ENCODE results near the gene GALNT17. TPM values are rescaled to one million over a fixed set of nuclear protein-coding genes. Genes with fewer than 3 reads are reported as not detected.

Gene GALNT17
- total and polyA plus RNA-seq, 2 experiments from 2014 or later, result 11.1 to 65.6 TPM

GRCh38 chr7:71454981-71455380, 323.0 kb downstream of the GALNT17 start:
- no peak overlapping the region for H3K4me3 Mint-ChIP-seq
- DNase-seq (ENCODE audit: low spot score) (peak; percentile 28), ATAC-seq (no peak)
- no peak overlapping the region for H3K27ac Mint-ChIP-seq
- no peaks in the 10 kb centered on the region for H3K27me3 ChIP-seq (ENCODE audit: insufficient read depth)
- peaks cover 26% of the 10 kb centered on the region for H3F3A ChIP-seq (replicated peaks; ENCODE audit: low read depth)
- H3K79me2 ChIP-seq (replicated peaks; ENCODE audit: insufficient read depth), result peaks cover 6% of the 10 kb centered on the region; the same call in 1 of the 2 replicates
- H3K4me3 ChIP-seq, result no peak overlapping the region
- no peaks in the 10 kb centered on the region for H4K20me1 ChIP-seq (replicated peaks; ENCODE audit: insufficient read depth)
- no peak overlapping the region for H3K27ac ChIP-seq (ENCODE audit: low read depth)
- H3K4me2 ChIP-seq, result no peak overlapping the region
- H2AFZ ChIP-seq, result no peak overlapping the region
- H3K36me3 Mint-ChIP-seq (ENCODE audit: low read depth), result peaks cover 29% of the 10 kb centered on the region
- peaks cover 10% of the 10 kb centered on the region for H3K27me3 Mint-ChIP-seq (ENCODE audit: insufficient read depth, low read depth, poor library complexity)
- 0 out of 2 replicates have a peak, but pooled peaks cover 12% of the 10 kb centered on the region for H3K9me2 ChIP-seq (ENCODE audit: insufficient read depth)
- TF ChIP-seq NANOG (IDR thresholded peaks at IDR 0.05; ENCODE audit: borderline replicate concordance), result no peak
- TF ChIP-seq, protein P1, sequence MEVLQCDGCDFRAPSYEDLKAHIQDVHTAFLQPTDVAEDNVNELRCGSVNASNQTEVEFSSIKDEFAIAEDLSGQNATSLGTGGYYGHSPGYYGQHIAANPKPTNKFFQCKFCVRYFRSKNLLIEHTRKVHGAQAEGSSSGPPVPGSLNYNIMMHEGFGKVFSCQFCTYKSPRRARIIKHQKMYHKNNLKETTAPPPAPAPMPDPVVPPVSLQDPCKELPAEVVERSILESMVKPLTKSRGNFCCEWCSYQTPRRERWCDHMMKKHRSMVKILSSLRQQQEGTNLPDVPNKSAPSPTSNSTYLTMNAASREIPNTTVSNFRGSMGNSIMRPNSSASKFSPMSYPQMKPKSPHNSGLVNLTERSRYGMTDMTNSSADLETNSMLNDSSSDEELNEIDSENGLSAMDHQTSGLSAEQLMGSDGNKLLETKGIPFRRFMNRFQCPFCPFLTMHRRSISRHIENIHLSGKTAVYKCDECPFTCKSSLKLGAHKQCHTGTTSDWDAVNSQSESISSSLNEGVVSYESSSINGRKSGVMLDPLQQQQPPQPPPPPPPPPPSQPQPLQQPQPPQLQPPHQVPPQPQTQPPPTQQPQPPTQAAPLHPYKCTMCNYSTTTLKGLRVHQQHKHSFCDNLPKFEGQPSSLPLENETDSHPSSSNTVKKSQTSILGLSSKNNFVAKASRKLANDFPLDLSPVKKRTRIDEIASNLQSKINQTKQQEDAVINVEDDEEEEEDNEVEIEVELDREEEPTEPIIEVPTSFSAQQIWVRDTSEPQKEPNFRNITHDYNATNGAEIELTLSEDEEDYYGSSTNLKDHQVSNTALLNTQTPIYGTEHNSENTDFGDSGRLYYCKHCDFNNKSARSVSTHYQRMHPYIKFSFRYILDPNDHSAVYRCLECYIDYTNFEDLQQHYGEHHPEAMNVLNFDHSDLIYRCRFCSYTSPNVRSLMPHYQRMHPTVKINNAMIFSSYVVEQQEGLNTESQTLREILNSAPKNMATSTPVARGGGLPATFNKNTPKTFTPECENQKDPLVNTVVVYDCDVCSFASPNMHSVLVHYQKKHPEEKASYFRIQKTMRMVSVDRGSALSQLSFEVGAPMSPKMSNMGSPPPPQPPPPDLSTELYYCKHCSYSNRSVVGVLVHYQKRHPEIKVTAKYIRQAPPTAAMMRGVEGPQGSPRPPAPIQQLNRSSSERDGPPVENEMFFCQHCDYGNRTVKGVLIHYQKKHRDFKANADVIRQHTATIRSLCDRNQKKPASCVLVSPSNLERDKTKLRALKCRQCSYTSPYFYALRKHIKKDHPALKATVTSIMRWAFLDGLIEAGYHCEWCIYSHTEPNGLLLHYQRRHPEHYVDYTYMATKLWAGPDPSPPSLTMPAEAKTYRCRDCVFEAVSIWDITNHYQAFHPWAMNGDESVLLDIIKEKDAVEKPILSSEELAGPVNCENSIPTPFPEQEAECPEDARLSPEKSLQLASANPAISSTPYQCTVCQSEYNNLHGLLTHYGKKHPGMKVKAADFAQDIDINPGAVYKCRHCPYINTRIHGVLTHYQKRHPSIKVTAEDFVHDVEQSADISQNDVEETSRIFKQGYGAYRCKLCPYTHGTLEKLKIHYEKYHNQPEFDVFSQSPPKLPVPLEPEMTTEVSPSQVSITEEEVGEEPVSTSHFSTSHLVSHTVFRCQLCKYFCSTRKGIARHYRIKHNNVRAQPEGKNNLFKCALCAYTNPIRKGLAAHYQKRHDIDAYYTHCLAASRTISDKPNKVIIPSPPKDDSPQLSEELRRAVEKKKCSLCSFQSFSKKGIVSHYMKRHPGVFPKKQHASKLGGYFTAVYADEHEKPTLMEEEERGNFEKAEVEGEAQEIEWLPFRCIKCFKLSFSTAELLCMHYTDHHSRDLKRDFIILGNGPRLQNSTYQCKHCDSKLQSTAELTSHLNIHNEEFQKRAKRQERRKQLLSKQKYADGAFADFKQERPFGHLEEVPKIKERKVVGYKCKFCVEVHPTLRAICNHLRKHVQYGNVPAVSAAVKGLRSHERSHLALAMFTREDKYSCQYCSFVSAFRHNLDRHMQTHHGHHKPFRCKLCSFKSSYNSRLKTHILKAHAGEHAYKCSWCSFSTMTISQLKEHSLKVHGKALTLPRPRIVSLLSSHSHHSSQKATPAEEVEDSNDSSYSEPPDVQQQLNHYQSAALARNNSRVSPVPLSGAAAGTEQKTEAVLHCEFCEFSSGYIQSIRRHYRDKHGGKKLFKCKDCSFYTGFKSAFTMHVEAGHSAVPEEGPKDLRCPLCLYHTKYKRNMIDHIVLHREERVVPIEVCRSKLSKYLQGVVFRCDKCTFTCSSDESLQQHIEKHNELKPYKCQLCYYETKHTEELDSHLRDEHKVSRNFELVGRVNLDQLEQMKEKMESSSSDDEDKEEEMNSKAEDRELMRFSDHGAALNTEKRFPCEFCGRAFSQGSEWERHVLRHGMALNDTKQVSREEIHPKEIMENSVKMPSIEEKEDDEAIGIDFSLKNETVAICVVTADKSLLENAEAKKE (CRISPR knock-in tag; IDR thresholded peaks at IDR 0.05), result no peak
- TF ChIP-seq REST (IDR thresholded peaks at IDR 0.05; ENCODE audit: unreplicated experiment), result no peak
- TF ChIP-seq EZH2phosphoT487 (IDR thresholded peaks at IDR 0.05; ENCODE audit: unreplicated experiment), result no peak
- no peak for TF ChIP-seq CREB1 (CRISPR knock-in tag; IDR thresholded peaks at IDR 0.05; ENCODE audit: low read depth)
- TF ChIP-seq, protein P2, sequence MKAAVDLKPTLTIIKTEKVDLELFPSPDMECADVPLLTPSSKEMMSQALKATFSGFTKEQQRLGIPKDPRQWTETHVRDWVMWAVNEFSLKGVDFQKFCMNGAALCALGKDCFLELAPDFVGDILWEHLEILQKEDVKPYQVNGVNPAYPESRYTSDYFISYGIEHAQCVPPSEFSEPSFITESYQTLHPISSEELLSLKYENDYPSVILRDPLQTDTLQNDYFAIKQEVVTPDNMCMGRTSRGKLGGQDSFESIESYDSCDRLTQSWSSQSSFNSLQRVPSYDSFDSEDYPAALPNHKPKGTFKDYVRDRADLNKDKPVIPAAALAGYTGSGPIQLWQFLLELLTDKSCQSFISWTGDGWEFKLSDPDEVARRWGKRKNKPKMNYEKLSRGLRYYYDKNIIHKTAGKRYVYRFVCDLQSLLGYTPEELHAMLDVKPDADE (IDR thresholded peaks at IDR 0.05), result no peak
- TF ChIP-seq ZNF331 (CRISPR knock-in tag; IDR thresholded peaks at IDR 0.05; ENCODE audit: low read depth), result no peak
- no peak for TF ChIP-seq STAT1 (IDR thresholded peaks at IDR 0.05; ENCODE audit: unreplicated experiment)
- TF ChIP-seq EZH2 (IDR thresholded peaks at IDR 0.05; ENCODE audit: low read depth, unreplicated experiment), result no peak
- no peak for TF ChIP-seq ZNF114 (CRISPR knock-in tag; IDR thresholded peaks at IDR 0.05)
- no peak for TF ChIP-seq POLR2AphosphoS5 (IDR thresholded peaks at IDR 0.05; ENCODE audit: low read depth)
- TF ChIP-seq, protein P3, sequence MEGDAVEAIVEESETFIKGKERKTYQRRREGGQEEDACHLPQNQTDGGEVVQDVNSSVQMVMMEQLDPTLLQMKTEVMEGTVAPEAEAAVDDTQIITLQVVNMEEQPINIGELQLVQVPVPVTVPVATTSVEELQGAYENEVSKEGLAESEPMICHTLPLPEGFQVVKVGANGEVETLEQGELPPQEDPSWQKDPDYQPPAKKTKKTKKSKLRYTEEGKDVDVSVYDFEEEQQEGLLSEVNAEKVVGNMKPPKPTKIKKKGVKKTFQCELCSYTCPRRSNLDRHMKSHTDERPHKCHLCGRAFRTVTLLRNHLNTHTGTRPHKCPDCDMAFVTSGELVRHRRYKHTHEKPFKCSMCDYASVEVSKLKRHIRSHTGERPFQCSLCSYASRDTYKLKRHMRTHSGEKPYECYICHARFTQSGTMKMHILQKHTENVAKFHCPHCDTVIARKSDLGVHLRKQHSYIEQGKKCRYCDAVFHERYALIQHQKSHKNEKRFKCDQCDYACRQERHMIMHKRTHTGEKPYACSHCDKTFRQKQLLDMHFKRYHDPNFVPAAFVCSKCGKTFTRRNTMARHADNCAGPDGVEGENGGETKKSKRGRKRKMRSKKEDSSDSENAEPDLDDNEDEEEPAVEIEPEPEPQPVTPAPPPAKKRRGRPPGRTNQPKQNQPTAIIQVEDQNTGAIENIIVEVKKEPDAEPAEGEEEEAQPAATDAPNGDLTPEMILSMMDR (conservative IDR thresholded peaks at IDR 0.05; ENCODE audit: low read depth in 2 of 2), result no peak
- no peak for TF ChIP-seq JUNB (IDR thresholded peaks at IDR 0.05; ENCODE audit: unreplicated experiment)
- H3K36me3 ChIP-seq (ENCODE audit: insufficient read depth), result no peaks in the 10 kb centered on the region
- peaks cover 8% of the 10 kb centered on the region for H3K9me3 Mint-ChIP-seq
- H3K4me1 ChIP-seq (ENCODE audit: insufficient read depth), result peaks cover 40% of the 10 kb centered on the region
- H3K4me1 Mint-ChIP-seq, result peaks cover 48% of the 10 kb centered on the region

All from GM23338 (cell line).